Measurements from ENCODE around the gene RASAL3. TPM values are rescaled to one million over a fixed set of nuclear protein-coding genes. Genes with fewer than 3 reads are reported as not detected.

Gene RASAL3
- total RNA-seq, 1 experiment from 2014 or later = 0.57 TPM

- Histone ChIP-seq H3K9ac (ENCODE audit: low read length) (no peak overlapping the region), H2AFZ (ENCODE audit: low read depth, low read length, poor library complexity, severe bottlenecking) (no peak overlapping the region), H3K9me3 (ENCODE audit: control insufficient read depth in 1 of 2, insufficient read depth in 1 of 2, low read depth in 1 of 2, low read length in 2 of 2) (no peaks in the 10 kb centered on the region), H3K79me2 (ENCODE audit: insufficient read depth, low read length) (no peaks in the 10 kb centered on the region), H3K27ac (ENCODE audit: low read depth, low read length) (no peak overlapping the region), H3K36me3 (ENCODE audit: control insufficient read depth in 1 of 2, insufficient read depth in 2 of 2, low read length in 2 of 2) (no peaks in the 10 kb centered on the region), H3K27me3 (ENCODE audit: insufficient read depth, low read length) (no peaks in the 10 kb centered on the region), H3K9me2 (ENCODE audit: insufficient read depth) (no peaks in the 10 kb centered on the region), H3K4me1 (ENCODE audit: control insufficient read depth in 1 of 2, insufficient read depth in 2 of 2, low read length in 2 of 2) (peaks cover 6 to 10% of the 10 kb centered on the region in 2 experiments; a peak in 3 of 4 replicates), H3K4me3 (replicated peaks in 1 of 2; ENCODE audit: low read depth in 1 of 2, low read length in 2 of 2) (no peak overlapping the region), H4K20me1 (ENCODE audit: insufficient read depth) (no peaks in the 10 kb centered on the region), H3K4me2 (ENCODE audit: low read length) (no peak overlapping the region)
- intact Hi-C loops (cut with micrococcal nuclease) = no loop called here
- DNase-seq (ENCODE audit: low read depth, low spot score) (no peak), ATAC-seq (no peak)
- ChIA-PET CTCF (no interaction called here), RAD21 (ENCODE audit: low non-redundant PET in 1 of 2, low total read pairs in 2 of 2, uncharacterized antibody in 2 of 2, unreplicated experiment in 2 of 2) (no interaction called here), POLR2A (no interaction called here)
- TF ChIP-seq SIN3A (IDR thresholded peaks at IDR 0.05; ENCODE audit: low read depth) = no peak
- no peak for TF ChIP-seq ZNF274 (IDR thresholded peaks at IDR 0.05; ENCODE audit: low read depth, low read length)
- TF ChIP-seq, protein P1, sequence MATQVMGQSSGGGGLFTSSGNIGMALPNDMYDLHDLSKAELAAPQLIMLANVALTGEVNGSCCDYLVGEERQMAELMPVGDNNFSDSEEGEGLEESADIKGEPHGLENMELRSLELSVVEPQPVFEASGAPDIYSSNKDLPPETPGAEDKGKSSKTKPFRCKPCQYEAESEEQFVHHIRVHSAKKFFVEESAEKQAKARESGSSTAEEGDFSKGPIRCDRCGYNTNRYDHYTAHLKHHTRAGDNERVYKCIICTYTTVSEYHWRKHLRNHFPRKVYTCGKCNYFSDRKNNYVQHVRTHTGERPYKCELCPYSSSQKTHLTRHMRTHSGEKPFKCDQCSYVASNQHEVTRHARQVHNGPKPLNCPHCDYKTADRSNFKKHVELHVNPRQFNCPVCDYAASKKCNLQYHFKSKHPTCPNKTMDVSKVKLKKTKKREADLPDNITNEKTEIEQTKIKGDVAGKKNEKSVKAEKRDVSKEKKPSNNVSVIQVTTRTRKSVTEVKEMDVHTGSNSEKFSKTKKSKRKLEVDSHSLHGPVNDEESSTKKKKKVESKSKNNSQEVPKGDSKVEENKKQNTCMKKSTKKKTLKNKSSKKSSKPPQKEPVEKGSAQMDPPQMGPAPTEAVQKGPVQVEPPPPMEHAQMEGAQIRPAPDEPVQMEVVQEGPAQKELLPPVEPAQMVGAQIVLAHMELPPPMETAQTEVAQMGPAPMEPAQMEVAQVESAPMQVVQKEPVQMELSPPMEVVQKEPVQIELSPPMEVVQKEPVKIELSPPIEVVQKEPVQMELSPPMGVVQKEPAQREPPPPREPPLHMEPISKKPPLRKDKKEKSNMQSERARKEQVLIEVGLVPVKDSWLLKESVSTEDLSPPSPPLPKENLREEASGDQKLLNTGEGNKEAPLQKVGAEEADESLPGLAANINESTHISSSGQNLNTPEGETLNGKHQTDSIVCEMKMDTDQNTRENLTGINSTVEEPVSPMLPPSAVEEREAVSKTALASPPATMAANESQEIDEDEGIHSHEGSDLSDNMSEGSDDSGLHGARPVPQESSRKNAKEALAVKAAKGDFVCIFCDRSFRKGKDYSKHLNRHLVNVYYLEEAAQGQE (IDR thresholded peaks at IDR 0.05; ENCODE audit: low read depth) = no peak
- TF ChIP-seq EGR1 (IDR thresholded peaks at IDR 0.05; ENCODE audit: low read depth) = no peak
- TF ChIP-seq, protein P2, sequence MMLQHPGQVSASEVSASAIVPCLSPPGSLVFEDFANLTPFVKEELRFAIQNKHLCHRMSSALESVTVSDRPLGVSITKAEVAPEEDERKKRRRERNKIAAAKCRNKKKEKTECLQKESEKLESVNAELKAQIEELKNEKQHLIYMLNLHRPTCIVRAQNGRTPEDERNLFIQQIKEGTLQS (IDR thresholded peaks at IDR 0.05) = no peak
- TF ChIP-seq ZBTB33 (IDR thresholded peaks at IDR 0.05; ENCODE audit: extremely low read depth, insufficient replicate concordance, low read length) = no peak
- no peak for TF ChIP-seq POLR2A (IDR thresholded peaks at IDR 0.05; ENCODE audit: borderline replicate concordance, extremely low read depth, insufficient read depth, insufficient read length)
- BruUV-seq (replicated peaks) = no TSS peak
These were observed 19.7 kb downstream of the RASAL3 start for GRCh38 chr19:15444505-15445226.
